ENCODE results near the gene NTS.
A peak's percentile ranks its signal among the peaks of the same experiment; 100 is the strongest.

Gene NTS

DNA sequence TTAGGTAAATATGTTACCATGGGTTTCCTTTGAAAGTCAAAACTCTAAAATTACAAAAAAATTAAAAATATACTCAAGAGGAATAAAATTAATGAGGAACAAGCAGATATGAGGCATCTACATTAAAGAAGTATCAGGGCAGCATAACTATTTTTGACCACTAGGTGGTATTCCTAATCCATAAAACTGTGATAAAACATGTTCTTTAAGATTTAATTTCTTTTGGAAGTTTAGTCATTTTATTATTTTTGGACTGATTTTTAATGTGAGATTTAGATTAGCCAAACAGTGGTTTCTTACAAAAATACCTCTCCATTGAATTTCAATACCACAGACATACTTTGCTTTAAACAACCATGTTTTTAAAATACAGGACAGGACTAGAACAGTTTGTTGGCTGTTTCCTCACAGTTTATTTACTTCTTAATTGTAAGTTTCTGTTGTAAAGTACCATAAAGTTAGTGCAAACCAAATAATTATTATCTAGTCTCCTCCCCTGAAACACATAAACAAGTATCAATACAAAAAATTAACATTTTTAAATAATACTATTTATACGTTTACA, 49.8 kb downstream of the NTS start:
- DNase-seq (ENCODE audit: low read depth, low spot score) = peak; percentile 16

GRCh38 chr12:85927166-85927565, 53.1 kb downstream of the NTS start:
- no peak for DNase-seq (ENCODE audit: low read depth, low spot score)

All from brain pericyte (primary cell).